ENCODE results near the gene IPO5. TPM values are rescaled to one million over a fixed set of nuclear protein-coding genes. Genes with fewer than 3 reads are reported as not detected.
"Not testable (repeated sequence)": the region's sequence is repeated elsewhere in the genome, so short reads cannot be mapped to it uniquely, and the experiment has no call there.

The IPO5 gene
- total RNA-seq, 2 experiments from 2014 or later: 270 to 277 TPM

DNA sequence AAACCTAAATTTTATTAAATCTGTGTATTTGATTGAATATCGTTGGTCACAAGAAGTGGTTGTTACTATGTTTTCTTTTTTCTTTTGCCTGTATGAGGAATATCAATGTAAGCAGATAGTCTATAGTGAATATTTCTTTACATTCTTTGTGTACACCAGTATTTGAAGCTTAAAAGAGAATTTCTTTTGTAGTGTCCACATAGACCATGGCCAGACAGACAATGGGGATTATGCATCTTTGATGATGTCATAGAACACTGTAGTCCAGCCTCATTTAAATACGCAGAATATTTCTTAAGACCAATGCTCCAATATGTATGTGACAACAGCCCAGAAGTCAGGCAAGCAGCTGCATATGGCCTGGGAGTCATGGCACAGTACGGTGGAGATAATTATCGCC, 64.8 kb downstream of the IPO5 start:
- DNase-seq: no peak
- Mint-ChIP-seq H3K27ac (no peak overlapping the region), H3K27me3 (no peaks in the 10 kb centered on the region), H3K4me3 (no peak overlapping the region), H3K36me3 (peaks cover 34% of the 10 kb centered on the region), H3K9me3 (no peaks in the 10 kb centered on the region), H3K4me1 (no peaks in the 10 kb centered on the region)

DNA sequence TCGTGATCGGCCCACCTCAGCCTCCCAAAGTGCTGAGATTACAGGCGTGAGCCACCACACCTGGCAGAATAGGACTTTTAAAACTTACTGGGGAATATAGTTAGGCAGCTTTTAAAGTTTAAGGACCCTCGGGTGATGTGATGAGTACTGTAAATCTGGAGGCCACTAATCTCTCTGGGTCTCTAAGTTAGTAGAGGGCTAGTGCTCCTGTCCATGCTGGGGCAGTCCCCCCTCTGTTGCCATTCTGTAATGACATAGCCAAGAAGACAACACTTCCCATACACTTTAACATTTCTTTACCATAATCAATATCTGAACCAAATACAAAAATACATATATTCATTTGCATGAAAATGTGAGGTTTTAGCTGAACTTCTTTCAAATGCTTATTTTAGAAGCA, 65.7 kb downstream of the IPO5 start:
- no peak overlapping the region for H3K4me3 Mint-ChIP-seq
- no peaks in the 10 kb centered on the region for H3K4me1 Mint-ChIP-seq
- DNase-seq: no peak
- no peak overlapping the region for H3K27ac Mint-ChIP-seq
- no peaks in the 10 kb centered on the region for H3K27me3 Mint-ChIP-seq
- peaks cover 29% of the 10 kb centered on the region for H3K36me3 Mint-ChIP-seq
- no peaks in the 10 kb centered on the region for H3K9me3 Mint-ChIP-seq

DNA sequence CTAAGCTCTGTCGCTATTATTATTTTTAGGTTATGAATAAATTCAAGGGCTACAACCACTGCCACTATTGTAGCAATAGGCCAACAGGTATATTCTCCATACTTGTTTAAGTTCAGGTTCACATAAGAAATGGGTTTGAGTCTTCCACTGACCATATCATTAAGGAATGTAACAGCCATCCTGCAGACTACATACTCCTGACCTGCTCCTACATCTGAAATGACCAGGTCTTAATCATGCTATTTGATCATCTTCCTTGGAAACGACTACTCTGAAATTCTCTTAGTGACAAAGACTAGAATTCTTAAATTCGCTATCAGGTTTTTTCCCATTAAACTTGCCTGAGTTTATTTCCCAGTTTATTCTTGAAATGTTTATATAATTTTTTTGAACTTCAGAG, 66.8 kb downstream of the IPO5 start:
- Mint-ChIP-seq H3K4me3 (no peak overlapping the region), H3K9me3 (no peaks in the 10 kb centered on the region), H3K27ac (no peak overlapping the region), H3K27me3 (no peaks in the 10 kb centered on the region), H3K4me1 (no peaks in the 10 kb centered on the region), H3K36me3 (peaks cover 22% of the 10 kb centered on the region)
- DNase-seq: no peak

DNA sequence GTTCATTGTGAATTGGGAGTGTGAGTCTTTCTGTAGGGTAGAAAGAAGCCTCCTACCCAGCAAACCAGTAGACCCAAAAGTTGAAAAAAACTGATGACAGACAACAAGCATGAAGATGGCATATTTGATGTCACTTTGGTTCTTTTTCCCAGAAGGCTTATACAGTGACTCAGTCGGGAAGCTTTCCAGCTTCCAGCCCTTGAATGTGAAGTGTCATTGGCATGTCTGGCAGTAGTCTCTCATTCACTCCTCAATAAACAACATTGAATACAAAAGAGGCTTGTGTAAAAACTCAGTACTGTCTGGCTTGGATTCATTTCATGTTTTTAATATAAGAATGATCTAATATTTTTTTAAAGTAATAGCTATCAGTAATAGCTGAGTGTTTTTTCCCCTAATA, 68.7 kb downstream of the IPO5 start:
- H3K36me3 Mint-ChIP-seq: peaks cover 23% of the 10 kb centered on the region
- no peak for DNase-seq
- no peak overlapping the region for H3K4me3 Mint-ChIP-seq

DNA sequence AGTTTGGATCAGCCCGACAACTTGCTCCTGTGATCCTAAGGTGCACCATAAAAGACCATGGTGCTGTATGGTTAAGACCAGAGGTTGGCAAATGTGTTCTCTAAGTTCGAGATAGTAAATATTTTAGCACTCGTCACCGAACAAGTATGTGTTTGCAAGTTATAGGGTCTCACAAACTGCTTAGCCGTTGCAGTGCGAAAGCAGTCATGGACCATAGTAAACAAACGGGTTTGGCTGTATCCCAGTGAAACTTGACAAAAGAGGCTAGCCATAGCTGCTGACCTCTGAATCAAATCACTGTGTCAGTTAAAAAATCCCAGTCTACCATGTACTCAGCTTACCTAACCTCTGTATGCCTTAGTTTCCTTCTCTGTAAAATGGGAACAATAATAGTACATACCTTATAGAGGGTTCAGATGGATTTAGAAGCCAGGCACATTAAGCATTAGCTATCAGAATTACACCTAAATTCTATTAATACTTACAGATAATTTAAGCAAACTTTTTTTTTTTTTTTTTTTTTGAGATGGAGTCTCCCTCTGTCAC, 72.1 kb downstream of the IPO5 start:
- Mint-ChIP-seq H3K27me3 (no peaks in the 10 kb centered on the region), H3K9me3 (no peaks in the 10 kb centered on the region), H3K4me3 (no peak overlapping the region), H3K4me1 (no peaks in the 10 kb centered on the region), H3K27ac (no peak overlapping the region), H3K36me3 (peaks cover 10% of the 10 kb centered on the region)
- no peak for DNase-seq

More for the DNA sequence above, 68.7 kb downstream of the IPO5 start:
- no peaks in the 10 kb centered on the region for H3K9me3 Mint-ChIP-seq
- H3K4me1 Mint-ChIP-seq: no peaks in the 10 kb centered on the region
- H3K27me3 Mint-ChIP-seq: no peaks in the 10 kb centered on the region
- H3K27ac Mint-ChIP-seq: no peak overlapping the region

DNA sequence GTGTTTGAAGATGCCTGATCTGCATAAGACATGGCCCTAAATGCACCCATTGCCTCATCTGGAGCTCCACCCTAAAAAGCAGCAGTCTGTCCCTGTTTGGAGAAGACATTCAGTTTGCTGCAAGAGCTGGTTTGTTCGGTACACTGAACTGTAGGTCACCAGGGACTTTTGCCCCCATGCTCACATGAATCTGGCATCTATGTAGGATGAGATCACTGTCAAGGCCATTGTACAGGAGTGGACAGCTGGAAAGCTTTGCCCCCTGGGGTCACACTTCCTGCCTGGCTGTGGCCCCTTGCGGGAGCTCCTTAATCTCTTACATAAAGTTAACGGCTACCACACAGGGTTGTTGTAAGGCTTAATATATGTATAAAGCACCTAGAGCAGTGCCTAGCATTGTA, 73.0 kb downstream of the IPO5 start:
- H3K27me3 Mint-ChIP-seq: no peaks in the 10 kb centered on the region
- H3K36me3 Mint-ChIP-seq: peaks cover 8% of the 10 kb centered on the region
- no peak overlapping the region for H3K4me3 Mint-ChIP-seq
- no peaks in the 10 kb centered on the region for H3K9me3 Mint-ChIP-seq
- no peak overlapping the region for H3K27ac Mint-ChIP-seq
- no peaks in the 10 kb centered on the region for H3K4me1 Mint-ChIP-seq
- DNase-seq: no peak

DNA sequence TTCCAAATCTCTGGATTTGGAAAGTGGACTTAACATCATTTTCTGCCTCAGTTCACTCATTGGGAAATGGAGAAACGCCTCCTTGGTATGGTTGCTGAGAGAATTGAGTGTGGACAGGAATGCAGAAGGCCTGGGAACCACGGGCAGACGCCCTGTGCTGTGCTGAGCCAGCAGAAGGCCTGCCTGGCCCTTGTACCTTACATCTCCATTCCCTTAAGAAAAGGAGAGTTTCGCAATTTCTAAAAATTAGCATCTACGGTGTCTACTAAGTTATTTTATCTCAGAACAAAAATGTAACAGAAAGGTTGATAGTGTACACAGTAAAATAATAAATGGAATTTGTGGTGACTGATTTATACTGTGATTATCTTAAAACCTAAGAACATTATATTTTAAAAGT, 78.7 kb downstream of the IPO5 start:
- Mint-ChIP-seq H3K9me3 (no peaks in the 10 kb centered on the region), H3K36me3 (no peaks in the 10 kb centered on the region), H3K27me3 (no peaks in the 10 kb centered on the region), H3K27ac (no peak overlapping the region), H3K4me1 (no peaks in the 10 kb centered on the region), H3K4me3 (no peak overlapping the region)
- DNase-seq: no peak

DNA sequence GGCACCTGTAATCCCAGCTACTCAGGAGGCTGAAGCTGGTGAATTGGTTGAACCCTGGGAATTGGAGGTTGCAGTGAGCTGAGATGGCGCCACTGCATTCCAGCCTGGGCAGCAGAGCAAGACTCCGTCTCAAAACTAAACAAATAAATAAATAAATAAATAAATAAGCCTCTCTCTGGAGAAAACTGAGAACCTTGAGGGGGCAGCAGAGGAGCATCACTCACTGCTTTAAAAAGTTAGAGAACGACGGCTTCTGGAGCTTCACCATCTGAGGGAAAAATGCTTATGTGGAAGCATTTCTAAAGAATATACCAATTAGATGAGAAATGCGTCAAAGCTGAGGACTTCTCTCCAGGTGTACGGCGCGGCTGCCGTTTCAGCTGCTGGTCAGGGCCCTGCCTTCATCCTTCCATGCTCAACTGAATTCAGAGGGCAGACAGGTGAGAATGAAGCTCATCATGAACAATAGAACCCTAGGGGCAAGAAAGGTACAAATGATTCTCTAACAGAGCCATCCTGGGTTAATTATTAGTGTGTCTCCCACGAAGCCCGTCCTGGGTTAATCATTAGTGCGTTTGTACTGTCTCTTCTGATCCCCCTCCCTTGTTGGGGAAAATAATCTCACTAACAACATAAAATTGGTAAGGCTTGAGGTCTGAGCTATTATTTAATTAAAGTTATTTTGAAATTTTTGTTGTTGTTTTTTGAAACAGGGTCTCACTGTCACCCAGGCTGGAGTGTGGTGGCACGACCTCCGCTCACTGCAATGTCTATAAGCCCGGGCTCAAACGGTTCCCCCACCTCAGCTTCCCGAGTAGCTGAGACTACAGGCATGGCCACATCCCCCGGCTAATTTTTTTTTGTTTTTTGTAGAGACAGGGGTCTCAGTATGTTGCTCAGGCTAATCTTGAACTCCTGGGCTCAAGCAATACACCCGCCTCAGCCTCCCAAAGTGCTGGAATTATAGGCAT, 80.1 kb downstream of the IPO5 start:
- Mint-ChIP-seq H3K27ac (no peak overlapping the region), H3K36me3 (no peaks in the 10 kb centered on the region), H3K4me1 (no peaks in the 10 kb centered on the region), H3K4me3 (no peak overlapping the region), H3K9me3 (no peaks in the 10 kb centered on the region), H3K27me3 (no peaks in the 10 kb centered on the region)
- no peak for DNase-seq

DNA sequence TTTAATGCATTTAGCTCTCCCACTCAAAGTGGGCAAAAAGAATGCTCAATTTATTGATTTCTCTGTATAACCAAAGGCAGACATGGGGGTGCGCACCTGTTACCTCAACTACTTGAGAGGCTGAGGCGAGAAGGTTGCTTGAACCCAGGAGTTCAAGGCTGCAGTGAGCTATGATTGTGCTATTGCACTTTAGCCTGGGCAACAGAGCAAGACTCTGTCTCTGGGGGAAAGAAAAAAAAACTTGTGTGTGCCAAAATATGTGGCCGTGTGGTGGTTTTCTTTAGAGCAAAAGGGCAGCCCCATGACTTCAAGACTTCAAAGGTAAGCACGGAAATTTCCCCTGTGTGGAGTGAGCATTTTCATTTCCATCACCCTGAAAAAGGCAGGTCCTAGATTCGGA, 81.9 kb downstream of the IPO5 start:
- H3K4me3 Mint-ChIP-seq: no peak overlapping the region
- no peaks in the 10 kb centered on the region for H3K36me3 Mint-ChIP-seq
- peaks cover 4% of the 10 kb centered on the region for H3K27me3 Mint-ChIP-seq
- no peaks in the 10 kb centered on the region for H3K9me3 Mint-ChIP-seq
- H3K27ac Mint-ChIP-seq: no peak overlapping the region
- no peaks in the 10 kb centered on the region for H3K4me1 Mint-ChIP-seq
- no peak for DNase-seq

DNA sequence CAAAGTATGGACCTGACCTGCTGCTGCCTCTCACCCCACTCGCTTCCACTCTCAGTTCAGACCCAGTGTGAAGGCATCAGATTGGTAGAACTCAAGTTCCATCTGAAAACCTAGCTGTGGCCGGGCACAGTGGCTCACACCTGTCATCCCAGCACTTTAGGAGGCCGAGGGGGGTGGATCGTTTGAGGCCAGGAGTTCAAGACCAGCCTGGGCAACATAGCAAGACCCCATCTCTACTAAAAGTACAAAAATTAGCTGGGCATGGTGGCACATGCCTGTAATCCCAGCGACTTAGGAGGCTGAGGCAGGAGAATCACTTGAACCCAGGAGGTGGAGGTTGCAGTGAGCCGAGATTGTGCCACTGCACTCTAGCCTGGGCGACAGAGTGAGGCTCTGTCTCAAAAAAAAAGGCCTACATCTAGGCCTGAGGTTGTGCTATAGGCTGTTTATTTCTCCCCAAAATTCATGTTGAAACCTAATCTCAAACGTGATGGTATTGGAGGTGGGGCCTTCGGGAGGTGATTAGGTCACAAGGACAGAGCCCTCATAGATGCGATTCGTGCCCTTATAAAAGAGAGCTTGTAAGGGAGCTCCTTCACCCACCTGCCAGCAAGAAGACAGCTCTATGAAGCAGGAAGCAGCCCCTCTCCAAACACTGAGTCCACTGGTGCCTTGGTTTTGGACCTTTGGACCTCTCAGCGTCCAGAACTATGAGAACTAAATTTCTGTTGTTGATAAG, 83.3 kb downstream of the IPO5 start:
- not testable (repeated sequence) for H3K4me1 Mint-ChIP-seq, H3K4me3 Mint-ChIP-seq, H3K36me3 Mint-ChIP-seq

DNA sequence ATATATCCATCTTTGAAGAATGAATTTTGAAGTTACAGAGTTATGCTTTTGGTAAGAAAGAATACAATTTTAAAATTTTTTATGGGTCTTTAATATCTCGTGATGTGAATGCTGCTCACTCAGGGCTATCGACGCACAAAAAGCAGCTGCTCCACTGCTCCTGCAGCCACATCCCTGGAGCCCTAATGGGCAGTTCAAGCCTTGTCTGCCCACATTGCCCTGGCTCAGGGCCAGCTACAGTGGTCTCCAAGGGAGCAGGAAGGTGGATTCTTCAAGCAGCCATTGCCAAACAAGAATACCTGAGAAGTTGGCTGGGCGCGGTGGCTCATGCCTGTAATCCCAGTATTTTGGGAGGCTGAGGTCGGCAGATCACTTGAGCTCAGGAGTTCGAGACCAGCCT, 85.8 kb downstream of the IPO5 start:
- Mint-ChIP-seq H3K4me1 (no peaks in the 10 kb centered on the region), H3K27me3 (peaks cover 4% of the 10 kb centered on the region), H3K4me3 (no peak overlapping the region), H3K36me3 (no peaks in the 10 kb centered on the region), H3K27ac (no peak overlapping the region), H3K9me3 (no peaks in the 10 kb centered on the region)
- no peak for DNase-seq

More for the DNA sequence above, 83.3 kb downstream of the IPO5 start:
- not testable (repeated sequence) for DNase-seq, H3K27me3 Mint-ChIP-seq, H3K9me3 Mint-ChIP-seq, H3K27ac Mint-ChIP-seq

DNA sequence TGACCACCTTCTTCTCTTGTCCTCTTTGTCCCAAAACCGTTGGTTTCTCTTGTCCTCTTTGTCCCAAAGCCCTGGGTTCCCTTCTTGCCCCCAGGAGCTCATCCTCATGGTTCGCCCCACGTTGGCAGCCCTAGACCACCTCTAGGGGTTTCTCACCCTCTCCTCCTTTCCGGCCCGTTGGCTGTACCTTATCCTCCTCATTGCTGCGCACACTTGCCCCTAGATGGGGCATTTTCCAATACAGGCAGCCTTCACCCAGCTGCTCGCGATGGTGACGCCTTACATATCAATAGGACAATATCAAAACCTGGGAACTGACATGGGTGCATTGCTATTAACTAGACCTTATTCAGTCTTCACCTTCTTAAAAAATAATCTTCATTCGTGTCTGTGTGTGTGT, 86.5 kb downstream of the IPO5 start:
- H3K36me3 Mint-ChIP-seq: no peaks in the 10 kb centered on the region
- H3K4me1 Mint-ChIP-seq: no peaks in the 10 kb centered on the region
- DNase-seq: no peak
- no peaks in the 10 kb centered on the region for H3K9me3 Mint-ChIP-seq
- H3K27ac Mint-ChIP-seq: no peak overlapping the region
- H3K27me3 Mint-ChIP-seq: peaks cover 4% of the 10 kb centered on the region
- no peak overlapping the region for H3K4me3 Mint-ChIP-seq

DNA sequence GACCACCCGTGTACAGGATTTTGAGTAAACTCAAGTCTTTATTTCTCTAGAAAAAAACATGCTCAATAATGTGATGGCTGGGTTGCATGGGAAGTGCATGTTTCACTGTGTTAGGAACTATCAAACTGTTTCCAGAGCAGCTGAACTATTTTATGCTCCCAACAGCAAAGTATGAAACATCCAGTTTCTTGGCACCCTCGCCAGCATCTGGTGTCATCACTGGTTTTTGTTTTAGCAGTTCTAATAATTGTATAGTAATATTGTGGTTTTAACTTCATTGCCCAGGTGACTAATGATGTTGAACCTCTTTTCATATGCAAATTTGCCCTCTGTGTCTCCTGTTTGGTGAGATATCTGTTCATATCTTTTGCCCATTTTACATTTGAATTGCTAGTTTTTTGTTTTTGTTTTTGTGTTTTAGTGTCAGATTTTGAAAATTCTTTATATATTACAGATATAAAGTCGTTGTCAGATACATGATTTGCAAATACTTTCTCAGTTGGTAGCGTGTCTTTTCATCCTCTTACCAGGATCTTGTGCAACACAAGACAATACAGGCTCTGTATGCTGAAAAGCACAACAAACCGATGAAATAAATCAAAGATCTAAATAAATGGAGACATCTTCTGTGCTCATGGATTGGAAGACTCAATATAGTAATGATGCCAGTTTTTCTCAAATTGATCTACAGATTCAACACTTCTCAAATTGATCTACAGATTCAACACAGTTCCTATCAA, 87.8 kb downstream of the IPO5 start:
- no peak overlapping the region for H3K27ac Mint-ChIP-seq
- no peaks in the 10 kb centered on the region for H3K4me1 Mint-ChIP-seq
- no peaks in the 10 kb centered on the region for H3K36me3 Mint-ChIP-seq
- no peaks in the 10 kb centered on the region for H3K9me3 Mint-ChIP-seq
- H3K4me3 Mint-ChIP-seq: no peak overlapping the region
- peaks cover 4% of the 10 kb centered on the region for H3K27me3 Mint-ChIP-seq
- no peak for DNase-seq

DNA sequence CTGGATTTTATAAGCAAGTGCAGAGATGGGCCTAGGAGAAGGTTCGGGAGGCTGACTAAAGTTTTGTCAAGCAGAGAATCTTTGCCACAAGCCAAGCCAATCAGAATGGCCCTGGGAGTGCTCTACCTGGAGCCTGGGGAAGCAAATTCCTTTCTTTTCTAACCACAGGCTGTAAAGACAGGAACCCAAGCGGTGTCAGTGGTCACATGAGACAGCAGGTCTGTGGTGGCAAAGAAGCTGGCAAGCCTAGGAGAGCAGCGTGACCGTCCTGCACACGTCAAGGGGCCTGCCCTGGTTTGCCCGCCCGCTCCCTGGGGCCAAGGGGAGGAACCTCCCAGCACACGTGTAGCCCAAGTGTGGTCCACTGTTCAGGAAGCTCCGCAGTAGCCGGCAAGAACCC, 90.8 kb downstream of the IPO5 start:
- Mint-ChIP-seq H3K9me3 (no peaks in the 10 kb centered on the region), H3K4me3 (no peak overlapping the region), H3K4me1 (no peaks in the 10 kb centered on the region), H3K36me3 (no peaks in the 10 kb centered on the region), H3K27ac (no peak overlapping the region), H3K27me3 (peaks cover 4% of the 10 kb centered on the region)
- DNase-seq: no peak

DNA sequence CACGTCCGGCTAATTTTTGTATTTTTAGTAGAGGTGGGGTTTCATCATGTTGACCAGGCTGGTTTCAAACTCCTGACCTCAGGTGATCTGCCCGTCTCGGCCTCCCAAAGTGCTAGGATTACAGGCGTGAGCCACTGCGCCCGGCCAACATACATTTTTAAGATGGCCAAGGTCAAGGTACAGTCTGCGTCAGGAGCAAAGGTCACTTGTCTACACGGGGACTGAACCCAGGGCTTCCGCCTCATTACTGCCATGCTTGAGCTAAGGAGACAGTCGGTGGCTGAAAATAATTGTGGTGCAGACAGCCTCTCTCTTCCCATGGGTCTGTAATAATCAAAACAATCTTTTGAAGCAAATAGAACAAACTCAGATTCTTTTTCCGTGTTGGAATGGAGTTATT, 94.3 kb downstream of the IPO5 start:
- not testable (repeated sequence) for H3K9me3 Mint-ChIP-seq, H3K27ac Mint-ChIP-seq, H3K4me1 Mint-ChIP-seq, DNase-seq, H3K4me3 Mint-ChIP-seq, H3K36me3 Mint-ChIP-seq, H3K27me3 Mint-ChIP-seq

Measured in activated naive CD8-positive, alpha-beta T cell treated with anti-CD3 and anti-CD28 coated beads for 36 hours (primary cell).